GM19023 (cell line): ENCODE measurements around the gene ZNRF4.
"Not testable (repeated sequence)": the region's sequence is repeated elsewhere in the genome, so short reads cannot be mapped to it uniquely, and the experiment has no call there.

Source experiments
- ATAC-seq: cut with Tn5 transposase; IDR thresholded peaks from one replicate; pipeline ENCODE4 v1.9.1; 2021; ENCODE audit warnings: mild to moderate bottlenecking, moderate library complexity; ENCODE audit not compliant: unreplicated experiment

ZNRF4 gene

GRCh38 chr19:5470264-5470671 lies 15.1 kb downstream of the ZNRF4 start:
- no peak for ATAC-seq

DNA sequence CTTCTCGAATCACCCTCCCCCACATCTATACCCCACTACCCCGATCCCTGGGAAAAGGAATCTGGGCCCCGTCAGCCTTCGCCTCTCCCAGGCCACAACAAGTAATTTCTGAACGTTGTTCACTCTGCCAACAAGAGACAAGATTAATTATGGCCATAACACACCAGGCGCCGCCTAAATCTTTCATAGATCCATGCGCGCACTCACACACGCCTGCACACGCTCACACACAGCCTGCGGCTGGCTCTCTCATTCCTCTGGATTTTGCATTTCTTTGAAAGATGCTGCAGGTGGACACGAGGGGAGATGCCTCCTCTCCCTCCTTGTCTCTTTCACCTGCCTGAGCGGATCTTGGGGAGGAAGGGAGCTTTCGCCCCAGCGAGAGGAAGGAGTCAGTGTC lies 17.1 kb downstream of the ZNRF4 start:
- ATAC-seq, result no peak

- ATAC-seq, result no peak
These were observed 18.4 kb downstream of the ZNRF4 start for GRCh38 chr19:5473646-5474045.

- ATAC-seq, result no peak
These were observed 22.4 kb downstream of the ZNRF4 start for GRCh38 chr19:5477451-5478215.

- no peak for ATAC-seq
These were observed 23.2 kb downstream of the ZNRF4 start for GRCh38 chr19:5478241-5478924.

DNA sequence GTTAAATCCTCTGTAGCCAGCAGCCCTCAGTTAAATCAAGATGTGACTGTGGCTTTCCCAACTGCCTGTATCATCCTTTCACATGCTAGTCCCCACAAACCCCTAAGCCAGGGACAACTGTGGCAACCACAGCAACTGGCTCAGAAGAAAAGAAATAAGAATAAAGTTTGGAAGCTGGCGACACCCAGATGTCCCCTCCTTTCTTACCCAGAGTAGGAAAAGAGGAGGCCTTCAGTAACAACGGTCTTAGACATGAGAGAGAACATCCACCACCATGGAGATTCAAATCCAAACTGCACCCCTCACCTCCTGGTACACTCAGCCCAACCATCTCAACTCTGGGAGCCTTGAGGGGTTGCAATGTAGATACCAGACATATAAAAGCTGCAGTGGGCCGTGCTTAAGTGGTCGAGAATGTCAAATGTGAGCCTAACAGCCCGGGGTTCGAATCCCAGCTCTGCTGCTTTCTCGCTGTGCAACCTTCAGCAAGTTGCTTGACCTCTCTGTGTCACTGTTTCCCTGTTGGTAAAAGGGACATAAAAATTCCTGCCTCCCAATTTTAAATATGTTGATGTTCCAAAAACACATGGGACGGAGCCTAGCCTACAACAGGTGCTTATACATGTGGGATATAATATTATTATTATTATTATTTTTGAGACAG lies 23.8 kb downstream of the ZNRF4 start:
- no peak for ATAC-seq

DNA sequence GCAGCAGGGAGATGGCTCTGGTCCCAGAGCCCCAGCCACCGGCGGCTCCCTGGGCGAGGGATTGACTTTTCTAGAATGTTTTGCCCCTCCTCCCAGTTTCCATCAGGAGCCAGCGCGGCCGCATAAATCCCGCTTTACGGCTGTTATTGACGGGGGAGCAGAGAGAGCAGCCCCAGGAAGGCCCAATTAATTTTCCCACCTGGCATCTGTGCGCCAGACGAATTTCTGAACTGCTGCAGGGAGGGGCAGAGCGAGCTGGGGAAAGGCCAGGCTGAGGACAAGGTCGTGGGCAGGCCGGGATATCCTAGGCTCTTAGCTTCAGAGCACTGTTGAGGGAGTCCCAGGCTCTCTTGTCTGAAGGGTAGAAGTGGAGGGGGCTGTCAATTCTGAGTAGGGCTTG lies 24.7 kb downstream of the ZNRF4 start:
- no peak for ATAC-seq

GRCh38 chr19:5480427-5480836 lies 25.2 kb downstream of the ZNRF4 start:
- no peak for ATAC-seq

- ATAC-seq, result no peak
These were observed 26.7 kb downstream of the ZNRF4 start for GRCh38 chr19:5481957-5482356.

DNA sequence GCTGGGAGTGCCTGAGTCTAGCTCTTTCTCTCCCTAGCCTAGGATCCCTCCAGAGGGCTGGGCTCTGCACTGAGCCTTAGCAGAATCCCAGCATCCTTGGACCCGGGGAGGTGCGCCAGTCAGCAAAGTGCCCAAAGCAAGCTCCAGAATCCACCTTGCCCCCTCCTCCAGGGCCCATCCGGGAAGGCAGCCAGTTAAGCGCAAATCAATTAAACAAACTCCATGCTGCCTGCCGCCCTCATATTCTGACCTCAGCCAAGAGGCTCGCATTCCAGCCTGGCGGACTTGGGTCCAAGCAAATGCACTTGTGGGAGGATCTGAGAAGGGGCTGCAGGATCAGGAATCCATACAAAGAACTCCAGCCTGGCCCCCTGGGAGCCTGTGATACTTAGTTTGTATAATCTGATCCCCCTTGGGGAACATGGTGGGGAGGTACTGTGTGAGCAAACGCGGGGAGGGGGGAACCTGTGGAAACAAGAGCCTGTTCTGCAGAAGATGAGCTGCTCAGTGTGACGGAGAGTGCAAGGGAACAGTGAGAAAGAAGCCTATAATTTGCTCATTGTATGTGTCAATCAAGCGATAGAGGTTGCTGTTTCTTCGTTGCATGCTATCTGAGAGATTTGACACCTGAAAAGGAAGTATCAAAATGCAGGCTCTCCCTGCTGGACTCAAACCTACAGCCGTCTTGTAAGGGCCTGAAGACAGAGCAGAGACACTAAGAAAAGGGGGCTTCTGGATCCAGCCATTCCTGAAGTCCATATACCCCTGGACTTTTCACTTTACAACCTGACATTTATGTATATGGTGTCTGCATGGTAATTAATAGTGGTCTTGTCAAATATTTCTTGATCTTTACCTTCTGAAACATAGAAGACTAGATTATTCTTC lies 29.4 kb downstream of the ZNRF4 start:
- ATAC-seq, result no peak

DNA sequence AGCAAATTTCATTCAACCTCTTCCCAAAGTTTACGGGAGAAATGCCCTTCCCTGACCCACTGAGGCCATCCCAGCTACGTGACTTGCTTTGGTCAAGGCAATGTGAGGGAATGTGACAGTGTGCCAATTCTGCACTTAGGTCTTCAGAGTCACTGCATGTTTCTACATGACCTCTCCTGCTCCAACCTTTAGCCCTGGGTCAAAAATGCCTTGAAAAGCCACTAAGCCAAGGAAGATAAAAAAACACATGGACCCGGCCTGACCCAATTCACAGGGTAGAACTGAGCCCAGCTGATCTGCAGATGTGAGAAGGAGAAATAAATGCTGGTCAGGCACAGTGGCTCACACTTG lies 30.0 kb downstream of the ZNRF4 start:
- ATAC-seq, result no peak

DNA sequence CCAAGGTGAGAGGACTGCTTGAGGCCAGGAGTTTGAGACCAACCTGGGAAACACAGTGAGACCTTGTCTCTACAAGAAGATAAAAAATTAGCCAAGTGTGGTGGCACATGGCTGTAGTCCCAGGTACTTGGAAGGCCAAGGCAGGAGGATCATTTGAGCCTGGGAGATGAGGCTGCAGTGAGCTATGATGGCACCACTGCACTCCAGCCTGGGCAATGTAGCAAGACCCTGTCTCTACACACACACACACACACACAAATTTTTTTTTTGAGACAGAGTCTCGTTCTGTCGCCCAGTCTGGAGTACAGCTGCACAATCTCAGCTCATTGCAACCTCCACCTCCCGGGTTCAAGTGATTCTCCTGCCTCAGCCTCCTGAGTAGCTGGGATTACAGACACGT lies 30.4 kb downstream of the ZNRF4 start:
- not testable (repeated sequence) for ATAC-seq

DNA sequence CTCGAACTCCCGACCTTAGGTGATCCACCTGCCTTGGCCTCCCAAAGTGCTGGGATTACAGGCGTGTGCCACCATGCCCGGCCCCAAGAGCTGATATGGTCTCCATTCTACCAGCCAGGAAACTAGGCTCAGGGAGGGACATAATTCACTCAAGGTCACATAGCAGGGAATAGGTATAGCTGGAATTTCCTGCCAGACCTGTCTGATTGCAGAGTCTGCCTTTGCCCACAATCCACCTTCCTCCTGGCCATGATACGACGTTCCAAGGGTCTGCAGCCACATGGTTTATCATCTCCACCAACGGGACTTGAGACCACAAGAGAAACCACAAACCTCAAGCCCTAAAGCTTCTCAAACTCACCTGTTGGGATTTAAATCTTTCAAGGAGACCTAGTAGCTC lies 32.0 kb downstream of the ZNRF4 start:
- no peak for ATAC-seq

DNA sequence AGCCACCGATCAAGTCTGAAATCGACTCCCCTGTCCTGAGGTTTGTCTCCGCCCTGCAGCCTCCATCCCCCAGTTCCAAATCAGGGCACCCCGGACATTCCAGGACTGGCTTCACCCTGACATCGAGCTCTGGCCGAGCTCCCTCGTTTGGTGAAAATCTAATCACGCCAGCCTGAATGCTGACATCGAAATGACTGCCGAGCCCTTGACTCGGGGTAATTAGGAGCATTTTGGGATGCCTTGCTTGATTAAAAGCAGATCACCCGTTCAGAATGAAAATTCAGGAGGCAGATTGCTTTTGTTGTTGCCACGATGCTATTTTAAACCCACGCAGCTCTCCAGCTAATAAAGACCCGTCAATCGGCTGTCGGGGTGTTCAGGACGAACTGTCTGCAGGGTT lies 34.3 kb downstream of the ZNRF4 start:
- no peak for ATAC-seq

GRCh38 chr19:5491565-5491964 lies 36.3 kb downstream of the ZNRF4 start:
- no peak for ATAC-seq

DNA sequence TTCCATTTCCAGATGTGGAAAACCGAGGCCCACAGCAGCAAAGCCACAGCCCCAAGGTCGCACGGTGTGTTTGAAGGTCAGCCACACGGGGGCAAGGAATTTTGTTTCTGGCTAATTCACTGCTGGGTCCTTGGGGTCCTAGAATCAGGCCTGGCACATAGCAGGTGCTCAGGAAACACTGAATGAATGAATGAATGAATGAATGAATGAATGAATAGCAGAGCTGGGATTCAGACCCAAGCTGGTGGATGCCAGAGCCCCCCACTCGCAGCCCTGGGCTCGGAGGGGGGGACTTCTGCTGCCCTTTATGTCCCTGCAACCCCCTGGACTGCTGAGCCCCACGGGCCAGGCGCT lies 37.0 kb downstream of the ZNRF4 start:
- no peak for ATAC-seq

GRCh38 chr19:5492635-5493409 lies 37.6 kb downstream of the ZNRF4 start:
- no peak for ATAC-seq

DNA sequence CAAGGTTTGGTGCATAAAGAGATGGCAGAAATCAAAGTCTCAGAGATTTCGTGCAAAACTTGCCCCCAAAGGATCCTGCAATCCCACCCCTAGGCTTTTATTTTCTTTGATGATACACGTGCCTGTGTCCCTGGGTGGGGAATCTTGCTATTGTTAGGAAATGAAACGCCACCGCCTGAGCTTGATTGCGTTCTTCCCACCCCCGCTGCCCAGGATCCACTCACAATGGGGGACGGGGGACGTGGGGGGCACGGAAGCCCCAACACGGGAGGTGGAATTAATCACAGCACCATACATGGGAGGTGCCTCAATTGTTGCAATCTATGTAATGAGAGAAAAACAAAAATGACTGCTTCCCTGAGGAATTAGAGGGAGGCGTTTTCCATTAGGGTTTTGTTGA lies 39.6 kb downstream of the ZNRF4 start:
- ATAC-seq, result no peak

GRCh38 chr19:5495792-5496191 lies 40.6 kb downstream of the ZNRF4 start:
- ATAC-seq, result no peak

DNA sequence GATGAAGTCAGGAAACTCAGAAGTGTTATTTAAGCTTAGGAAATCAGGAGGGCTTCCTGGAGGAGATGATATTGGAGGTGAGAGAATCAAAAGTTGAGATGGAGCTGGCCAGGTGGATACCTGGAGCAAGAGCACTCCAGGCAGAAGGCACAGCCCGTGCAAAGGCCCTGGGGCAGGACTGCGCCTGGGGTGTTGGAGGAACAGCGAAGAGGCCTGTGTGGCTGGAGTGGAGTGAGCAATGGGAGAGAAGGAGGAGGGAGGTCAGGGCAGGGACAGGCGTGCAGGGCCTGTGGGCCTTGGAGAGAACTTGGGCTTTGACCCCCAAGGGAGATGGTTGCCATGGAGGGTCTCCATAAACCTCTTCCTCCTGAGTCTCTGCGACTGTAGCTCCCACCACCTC lies 42.1 kb downstream of the ZNRF4 start:
- no peak for ATAC-seq
